ENCODE measurements around the gene VLDLR.
"Not testable (repeated sequence)": the region's sequence is repeated elsewhere in the genome, so short reads cannot be mapped to it uniquely, and the experiment has no call there.

The VLDLR gene

GRCh38 chr9:2707256-2707655, 85.7 kb downstream of the VLDLR start:
- in situ Hi-C loops (cut with MboI; ENCODE audit: low sequenced_read_pairs): not testable (repeated sequence)
